Measurements from ENCODE around the gene PRKCB.
"Not testable (repeated sequence)": the region's sequence is repeated elsewhere in the genome, so short reads cannot be mapped to it uniquely, and the experiment has no call there.

The PRKCB gene

GRCh38 chr16:23909792-23910418, 74.1 kb downstream of the PRKCB start:
- H3K9ac ChIP-seq (ENCODE audit: low read length): no peak overlapping the region

GRCh38 chr16:23914946-23915530, 79.3 kb downstream of the PRKCB start:
- H3K27me3 ChIP-seq (ENCODE audit: control insufficient read depth in 1 of 2, insufficient read depth in 2 of 2, low read length in 2 of 2): no peaks in the 10 kb centered on the region
- H3K9me3 ChIP-seq (ENCODE audit: low read length): no peaks in the 10 kb centered on the region
- H3K9ac ChIP-seq (ENCODE audit: low read length): no peak overlapping the region
- peak overlapping the region; percentile 80 for H3K27ac ChIP-seq (ENCODE audit: low read depth, low read length)
- no peaks in the 10 kb centered on the region for H3K36me3 ChIP-seq (ENCODE audit: insufficient read depth, low read length)
- peaks cover 12% of the 10 kb centered on the region for H3K4me1 ChIP-seq (ENCODE audit: insufficient read depth, low read length)
- no peak overlapping the region for H3K4me3 ChIP-seq (ENCODE audit: low read depth in 1 of 2, low read length in 2 of 2)

More at GRCh38 chr16:23909792-23910418, 74.1 kb downstream of the PRKCB start:
- no peaks in the 10 kb centered on the region for H3K9me3 ChIP-seq (ENCODE audit: low read length)
- peaks cover 20% of the 10 kb centered on the region for H3K4me1 ChIP-seq (ENCODE audit: insufficient read depth, low read length)
- no peak overlapping the region for H3K27ac ChIP-seq (ENCODE audit: low read depth, low read length)
- H3K27me3 ChIP-seq (ENCODE audit: control insufficient read depth in 1 of 2, insufficient read depth in 2 of 2, low read length in 2 of 2): no peaks in the 10 kb centered on the region
- no peak overlapping the region for H3K4me3 ChIP-seq (ENCODE audit: low read depth in 1 of 2, low read length in 2 of 2)
- no peaks in the 10 kb centered on the region for H3K36me3 ChIP-seq (ENCODE audit: insufficient read depth, low read length)

- H3K9ac ChIP-seq (ENCODE audit: low read length); H3K27ac ChIP-seq (ENCODE audit: low read depth, low read length); H3K9me3 ChIP-seq (ENCODE audit: low read length); H3K36me3 ChIP-seq (ENCODE audit: insufficient read depth, low read length); H3K27me3 ChIP-seq (ENCODE audit: control insufficient read depth in 1 of 2, insufficient read depth in 2 of 2, low read length in 2 of 2); H3K4me3 ChIP-seq (ENCODE audit: low read depth in 1 of 2, low read length in 2 of 2): not testable (repeated sequence)
- H3K4me1 ChIP-seq (ENCODE audit: insufficient read depth, low read length): peaks cover 12% of the 10 kb centered on the region
Observed at GRCh38 chr16:23916552-23916951, 80.8 kb downstream of the PRKCB start.

- Histone ChIP-seq H3K9me3 (ENCODE audit: low read length) (no peaks in the 10 kb centered on the region), H3K4me3 (ENCODE audit: low read depth in 1 of 2, low read length in 2 of 2) (no peak overlapping the region), H3K36me3 (ENCODE audit: insufficient read depth, low read length) (no peaks in the 10 kb centered on the region), H3K4me1 (ENCODE audit: insufficient read depth, low read length) (peaks cover 12% of the 10 kb centered on the region), H3K9ac (ENCODE audit: low read length) (no peak overlapping the region), H3K27me3 (ENCODE audit: control insufficient read depth in 1 of 2, insufficient read depth in 2 of 2, low read length in 2 of 2) (no peaks in the 10 kb centered on the region), H3K27ac (ENCODE audit: low read depth, low read length) (no peak overlapping the region)
Observed at GRCh38 chr16:23917621-23918020, 81.8 kb downstream of the PRKCB start.

- no peaks in the 10 kb centered on the region for H3K9me3 ChIP-seq (ENCODE audit: low read length)
- no peak overlapping the region for H3K9ac ChIP-seq (ENCODE audit: low read length)
- no peaks in the 10 kb centered on the region for H3K4me1 ChIP-seq (ENCODE audit: insufficient read depth, low read length)
- H3K27ac ChIP-seq (ENCODE audit: low read depth, low read length): no peak overlapping the region
- no peaks in the 10 kb centered on the region for H3K36me3 ChIP-seq (ENCODE audit: insufficient read depth, low read length)
- H3K27me3 ChIP-seq (ENCODE audit: control insufficient read depth in 1 of 2, insufficient read depth in 2 of 2, low read length in 2 of 2): no peaks in the 10 kb centered on the region
- H3K4me3 ChIP-seq (ENCODE audit: low read depth in 1 of 2, low read length in 2 of 2): no peak overlapping the region
Observed at GRCh38 chr16:23920446-23920845, 84.7 kb downstream of the PRKCB start.

GRCh38 chr16:23920899-23921298, 85.1 kb downstream of the PRKCB start:
- H3K4me3 ChIP-seq (ENCODE audit: low read depth in 1 of 2, low read length in 2 of 2): no peak overlapping the region
- no peak overlapping the region for H3K9ac ChIP-seq (ENCODE audit: low read length)
- no peaks in the 10 kb centered on the region for H3K36me3 ChIP-seq (ENCODE audit: insufficient read depth, low read length)
- no peaks in the 10 kb centered on the region for H3K4me1 ChIP-seq (ENCODE audit: insufficient read depth, low read length)
- no peak overlapping the region for H3K27ac ChIP-seq (ENCODE audit: low read depth, low read length)
- no peaks in the 10 kb centered on the region for H3K9me3 ChIP-seq (ENCODE audit: low read length)
- no peaks in the 10 kb centered on the region for H3K27me3 ChIP-seq (ENCODE audit: control insufficient read depth in 1 of 2, insufficient read depth in 2 of 2, low read length in 2 of 2)

GRCh38 chr16:23922406-23922805, 86.6 kb downstream of the PRKCB start:
- H3K27me3 ChIP-seq (ENCODE audit: control insufficient read depth in 1 of 2, insufficient read depth in 2 of 2, low read length in 2 of 2): no peaks in the 10 kb centered on the region
- H3K27ac ChIP-seq (ENCODE audit: low read depth, low read length): no peak overlapping the region
- H3K4me1 ChIP-seq (ENCODE audit: insufficient read depth, low read length): no peaks in the 10 kb centered on the region
- H3K36me3 ChIP-seq (ENCODE audit: insufficient read depth, low read length): no peaks in the 10 kb centered on the region
- H3K4me3 ChIP-seq (ENCODE audit: low read depth in 1 of 2, low read length in 2 of 2): no peak overlapping the region
- H3K9ac ChIP-seq (ENCODE audit: low read length): no peak overlapping the region
- no peaks in the 10 kb centered on the region for H3K9me3 ChIP-seq (ENCODE audit: low read length)

GRCh38 chr16:23924128-23924527, 88.3 kb downstream of the PRKCB start:
- Histone ChIP-seq H3K4me3 (ENCODE audit: low read depth in 1 of 2, low read length in 2 of 2) (no peak overlapping the region), H3K9me3 (ENCODE audit: low read length) (no peaks in the 10 kb centered on the region), H3K4me1 (ENCODE audit: insufficient read depth, low read length) (no peaks in the 10 kb centered on the region), H3K27me3 (ENCODE audit: control insufficient read depth in 1 of 2, insufficient read depth in 2 of 2, low read length in 2 of 2) (no peaks in the 10 kb centered on the region), H3K9ac (ENCODE audit: low read length) (no peak overlapping the region), H3K27ac (ENCODE audit: low read depth, low read length) (no peak overlapping the region), H3K36me3 (ENCODE audit: insufficient read depth, low read length) (no peaks in the 10 kb centered on the region)

GRCh38 chr16:23927796-23928195, 92.0 kb downstream of the PRKCB start:
- H3K27ac ChIP-seq (ENCODE audit: low read depth, low read length): no peak overlapping the region
- no peaks in the 10 kb centered on the region for H3K4me1 ChIP-seq (ENCODE audit: insufficient read depth, low read length)
- no peaks in the 10 kb centered on the region for H3K36me3 ChIP-seq (ENCODE audit: insufficient read depth, low read length)
- no peaks in the 10 kb centered on the region for H3K27me3 ChIP-seq (ENCODE audit: control insufficient read depth in 1 of 2, insufficient read depth in 2 of 2, low read length in 2 of 2)
- no peaks in the 10 kb centered on the region for H3K9me3 ChIP-seq (ENCODE audit: low read length)
- H3K9ac ChIP-seq (ENCODE audit: low read length): no peak overlapping the region
- H3K4me3 ChIP-seq (ENCODE audit: low read depth in 1 of 2, low read length in 2 of 2): no peak overlapping the region

GRCh38 chr16:23929237-23929636, 93.5 kb downstream of the PRKCB start:
- Histone ChIP-seq H3K27ac (ENCODE audit: low read depth, low read length) (no peak overlapping the region), H3K27me3 (ENCODE audit: control insufficient read depth in 1 of 2, insufficient read depth in 2 of 2, low read length in 2 of 2) (no peaks in the 10 kb centered on the region), H3K4me3 (ENCODE audit: low read depth in 1 of 2, low read length in 2 of 2) (no peak overlapping the region), H3K9me3 (ENCODE audit: low read length) (no peaks in the 10 kb centered on the region), H3K4me1 (ENCODE audit: insufficient read depth, low read length) (no peaks in the 10 kb centered on the region), H3K36me3 (ENCODE audit: insufficient read depth, low read length) (no peaks in the 10 kb centered on the region), H3K9ac (ENCODE audit: low read length) (no peak overlapping the region)

- H3K4me1 ChIP-seq (ENCODE audit: insufficient read depth, low read length): no peaks in the 10 kb centered on the region
- no peak overlapping the region for H3K9ac ChIP-seq (ENCODE audit: low read length)
- H3K27ac ChIP-seq (ENCODE audit: low read depth, low read length): no peak overlapping the region
- no peak overlapping the region for H3K4me3 ChIP-seq (ENCODE audit: low read depth in 1 of 2, low read length in 2 of 2)
- no peaks in the 10 kb centered on the region for H3K36me3 ChIP-seq (ENCODE audit: insufficient read depth, low read length)
- no peaks in the 10 kb centered on the region for H3K27me3 ChIP-seq (ENCODE audit: control insufficient read depth in 1 of 2, insufficient read depth in 2 of 2, low read length in 2 of 2)
- no peaks in the 10 kb centered on the region for H3K9me3 ChIP-seq (ENCODE audit: low read length)
Observed at GRCh38 chr16:23929856-23930255, 94.1 kb downstream of the PRKCB start.

GRCh38 chr16:23930791-23931190, 95.0 kb downstream of the PRKCB start:
- no peak overlapping the region for H3K9ac ChIP-seq (ENCODE audit: low read length)
- H3K27me3 ChIP-seq (ENCODE audit: control insufficient read depth in 1 of 2, insufficient read depth in 2 of 2, low read length in 2 of 2): no peaks in the 10 kb centered on the region
- no peaks in the 10 kb centered on the region for H3K4me1 ChIP-seq (ENCODE audit: insufficient read depth, low read length)
- H3K36me3 ChIP-seq (ENCODE audit: insufficient read depth, low read length): no peaks in the 10 kb centered on the region
- H3K4me3 ChIP-seq (ENCODE audit: low read depth in 1 of 2, low read length in 2 of 2): no peak overlapping the region
- H3K27ac ChIP-seq (ENCODE audit: low read depth, low read length): no peak overlapping the region
- H3K9me3 ChIP-seq (ENCODE audit: low read length): no peaks in the 10 kb centered on the region
